ENCODE results near the gene COL25A1. TPM values are rescaled to one million over a fixed set of nuclear protein-coding genes. Genes with fewer than 3 reads are reported as not detected.

The COL25A1 gene
- total and polyA plus RNA-seq, 2 donors (not counting 3 experiments of a cell fraction or from before 2014, with no cell fraction given), result 0.21 to 3.5 TPM

- POLR2A ChIA-PET, result interaction anchor here (0.6 kb wide), 1 partner anchor 1263 kb away, joined by 5 read pairs; no protein-coding TSS in a partner anchor
- Histone ChIP-seq H3K79me2 (ENCODE audit: control insufficient read depth, insufficient read depth, low read length) (no peaks in the 10 kb centered on the region), H3K9me1 (replicated peaks; ENCODE audit: control insufficient read depth, extremely low read depth, insufficient read depth, low read length) (no peaks in the 10 kb centered on the region), H4K20me1 (replicated peaks; ENCODE audit: control insufficient read depth, extremely low read depth, insufficient read depth, low read length) (no peaks in the 10 kb centered on the region), H3K4me1 (ENCODE audit: control insufficient read depth, extremely low read depth, insufficient read depth, low read length) (no peaks in the 10 kb centered on the region), H3K27ac (ENCODE audit: insufficient read depth, low read depth, low read length) (no peak overlapping the region), H3K36me3 (ENCODE audit: control insufficient read depth in 2 of 2, extremely low read depth in 1 of 2, insufficient read depth in 2 of 2, low read length in 2 of 2) (no peaks in the 10 kb centered on the region), H3K9ac (replicated peaks; ENCODE audit: extremely low read depth, insufficient read depth, low read length) (no peak overlapping the region), H3K4me3 (replicated peaks in 1 of 3; ENCODE audit: insufficient read depth in 1 of 3, low read depth in 1 of 3, low read length in 3 of 3) (no peak overlapping the region), H2AFZ (ENCODE audit: low read depth, low read length) (no peak overlapping the region), H3K27me3 (ENCODE audit: control insufficient read depth in 2 of 2, insufficient read depth in 2 of 2, low read length in 2 of 2) (peaks cover 0 to 9% of the 10 kb centered on the region in 2 experiments), H3K9me3 (replicated peaks; ENCODE audit: control insufficient read depth, insufficient read depth, low read length) (no peaks in the 10 kb centered on the region), H3K4me2 (ENCODE audit: insufficient read depth, low read length) (no peak overlapping the region)
- intact Hi-C loops (cut with micrococcal nuclease), result loop anchor here (2.0 to 10.0 kb wide), 2 partner anchors 149 to 193 kb away; no protein-coding TSS in a partner anchor
- FAIRE-seq (no peak), DNase-seq (ENCODE audit: low read depth, low spot score) (peak; percentile 14)
- dilution Hi-C loops (cut with MboI; ENCODE audit: extremely low pct_ligation_motif_present, low sequenced_read_pairs), result no loop called here
- CTCF ChIA-PET, result interaction anchor here (0.9 to 3.2 kb wide), 6 partner anchors 13 to 574 kb away, joined by 3 to 30 read pairs (median 4); no protein-coding TSS in a partner anchor
- TF ChIP-seq MAX (IDR thresholded peaks at IDR 0.05; ENCODE audit: insufficient read depth, insufficient read length), result no peak
- TF ChIP-seq JUN (IDR thresholded peaks at IDR 0.05; ENCODE audit: borderline replicate concordance, insufficient read depth, insufficient read length, low read depth), result no peak
- no peak for TF ChIP-seq POLR2A (IDR thresholded peaks at IDR 0.05; ENCODE audit: low read depth, low read length)
- no peak for TF ChIP-seq MYC (IDR thresholded peaks at IDR 0.05; ENCODE audit: low read depth, low read length)
- TF ChIP-seq POLR2AphosphoS5 (IDR thresholded peaks at IDR 0.05; ENCODE audit: insufficient read depth, low read depth, low read length), result no peak
- TF ChIP-seq GATA2 (IDR thresholded peaks at IDR 0.05; ENCODE audit: insufficient read depth, insufficient read length, low read depth, low read length), result no peak
- TF ChIP-seq EZH2 (IDR thresholded peaks at IDR 0.05; ENCODE audit: borderline replicate concordance, low read depth, low read length, severe bottlenecking), result no peak
- no peak for TF ChIP-seq FOS (IDR thresholded peaks at IDR 0.05; ENCODE audit: borderline replicate concordance, insufficient read depth, low read length)
- TF ChIP-seq CTCF (IDR thresholded peaks at IDR 0.05; ENCODE audit: extremely low read depth in 1 of 2, insufficient read depth in 1 of 2, low read depth in 1 of 2, low read length in 2 of 2), result no peak
- BruUV-seq (replicated peaks), result no TSS peak
These were observed 470.6 kb downstream of the COL25A1 start for GRCh38 chr4:108831886-108832285.
